Dermis microvascular lymphatic vessel endothelial cell (primary cell): ENCODE results near the gene ECI1. TPM values are rescaled to one million over a fixed set of nuclear protein-coding genes. Genes with fewer than 3 reads are reported as not detected.
"Not testable (repeated sequence)": the region's sequence is repeated elsewhere in the genome, so short reads cannot be mapped to it uniquely, and the experiment has no call there.

ENCODE experiments used
- DNase-seq, 2 donors: peaks; one replicate each; pipeline versions ENCODE4 v3.0.0 to v3.0.0-alpha.2; 2010; ENCODE audit warnings: low read depth in 2 of 2
- total RNA-seq: library from RNA; depleted of rRNA; stranded (reverse); fragments of >200 nt; gene quantifications from 2 replicates; pipeline ENCODE4 v1.2.1, GENCODE V29; 2014

Gene ECI1
- total RNA-seq, 1 donor from 2014 or later, result 31.8 TPM

DNA sequence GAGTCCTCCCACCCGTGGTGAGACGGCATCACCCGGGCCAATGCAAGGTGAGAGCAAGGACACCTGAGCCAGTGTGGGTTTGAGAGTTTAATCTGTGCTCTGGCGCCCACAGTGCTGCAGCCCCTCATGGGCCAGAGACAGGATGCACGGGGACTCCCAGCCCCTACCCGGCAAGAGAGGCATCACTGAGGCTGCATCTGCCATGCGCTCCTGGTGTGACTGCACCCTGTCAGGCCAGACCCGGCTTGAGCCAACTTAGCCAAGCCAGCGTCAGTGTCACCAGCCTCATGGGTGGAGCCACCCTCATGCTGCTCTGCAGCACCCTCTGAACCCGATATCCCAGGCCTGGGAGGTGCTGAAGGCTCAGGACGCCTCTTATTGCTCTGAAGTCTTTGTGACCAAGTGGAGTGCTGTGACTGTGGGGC lies 39.5 kb downstream of the ECI1 start:
- DNase-seq, result no peak

DNA sequence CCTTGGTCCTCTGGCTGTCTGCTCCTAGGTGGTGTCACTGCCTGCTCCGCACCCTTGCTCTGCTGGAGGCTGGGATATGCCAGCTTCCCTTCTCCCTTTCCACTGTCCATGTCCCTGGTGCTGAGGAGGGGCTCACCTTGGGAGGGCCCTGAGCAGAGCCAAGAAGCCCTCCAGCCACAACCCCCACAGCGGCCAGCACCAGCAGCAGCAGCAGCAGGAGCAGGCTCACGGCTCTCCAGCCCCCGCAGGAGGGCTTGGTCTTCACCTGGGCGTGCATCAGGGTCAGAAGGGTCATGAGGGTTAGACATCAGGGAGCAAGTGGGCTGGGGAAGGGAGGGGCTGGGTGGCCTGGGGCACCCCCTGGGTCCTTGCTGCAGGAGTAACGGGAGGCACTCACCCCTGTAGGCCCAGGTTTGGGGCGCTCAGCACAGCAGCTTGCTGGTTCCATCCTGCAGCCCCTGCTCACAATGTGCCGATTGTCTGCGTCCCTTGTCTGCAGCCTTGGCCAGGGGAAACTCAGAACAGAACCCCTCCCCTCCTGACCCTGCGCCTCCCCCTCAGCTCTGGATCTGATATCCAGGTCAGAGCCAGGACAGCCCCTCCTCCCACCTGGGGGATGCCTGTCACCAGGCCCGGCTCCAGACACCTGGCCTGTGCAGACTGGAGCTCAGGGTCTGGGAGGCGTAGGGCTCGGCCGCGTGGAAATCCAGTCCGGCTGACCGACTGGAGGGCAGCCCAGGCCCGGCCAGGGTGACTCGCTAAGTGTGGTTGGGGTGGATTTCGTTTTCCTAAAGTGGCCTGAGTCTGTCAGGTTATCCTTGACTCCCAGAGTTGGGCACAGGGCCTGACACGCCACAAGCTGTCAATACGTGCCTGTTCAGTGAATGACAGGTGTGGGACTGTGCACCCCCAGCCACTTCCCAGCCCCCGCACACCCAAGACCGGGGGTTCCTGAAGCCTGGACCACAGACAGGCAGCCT lies 40.7 kb downstream of the ECI1 start, which contains the start of gene BRICD5:
BRICD5 (minus strand) TSS at position 478 of the 980 bp plus-strand sequence; CDS start at position 448, 30 bp downstream.
- DNase-seq, result no peak

DNA sequence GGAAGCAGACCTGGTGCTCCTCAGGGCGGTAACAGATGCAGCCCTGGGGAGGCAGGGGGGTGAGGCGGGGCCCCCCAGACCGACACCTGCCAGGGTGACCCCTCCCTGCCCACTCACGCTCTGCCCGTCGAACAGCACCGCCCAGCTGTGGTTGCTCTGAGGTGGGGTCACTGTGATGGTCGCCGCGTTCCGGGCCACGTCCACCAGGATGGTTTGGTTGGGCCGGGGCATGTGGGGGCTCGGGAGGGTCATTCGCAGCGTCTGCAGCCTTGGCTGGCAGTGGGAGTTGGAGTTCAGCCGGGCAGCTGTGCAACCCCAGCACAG lies 41.4 kb downstream of the ECI1 start:
- no peak for DNase-seq

DNA sequence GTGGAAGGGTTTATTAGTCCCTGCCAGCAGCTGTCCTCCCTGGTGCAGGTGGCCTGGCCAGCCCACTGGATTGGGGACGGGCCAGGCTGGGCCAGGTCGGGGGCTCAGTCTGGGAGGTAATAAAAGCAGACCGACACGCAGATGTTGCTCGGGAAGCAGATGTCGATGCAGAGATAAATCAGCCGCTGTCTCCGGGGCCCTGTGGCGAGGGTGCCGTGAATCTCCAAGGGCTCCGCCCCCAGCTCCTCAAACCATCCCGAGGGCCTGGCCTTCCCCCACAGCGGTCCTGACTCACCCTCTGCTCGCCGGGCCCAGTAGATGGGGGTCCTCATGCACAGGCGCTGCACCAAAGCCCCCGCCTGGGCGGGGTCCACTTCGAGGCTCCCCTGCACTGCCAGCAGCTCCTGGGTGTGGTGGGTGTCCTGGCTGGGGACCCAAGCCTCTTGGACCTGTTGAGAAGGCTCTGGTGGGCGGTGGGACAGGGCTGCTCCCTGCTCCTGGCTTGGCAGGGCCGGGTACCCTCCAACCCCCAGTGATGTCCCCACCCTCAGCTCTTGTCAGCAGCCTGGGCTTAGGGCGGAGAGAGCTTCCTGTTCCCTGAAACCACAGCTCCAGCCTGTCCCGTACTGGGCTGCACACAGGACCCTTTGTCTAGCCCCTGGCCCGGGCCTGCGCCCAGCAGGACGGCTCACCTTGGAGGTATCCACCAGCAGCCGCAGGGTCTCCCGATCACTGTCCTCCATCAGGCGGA lies 42.0 kb downstream of the ECI1 start:
- no peak for DNase-seq

DNA sequence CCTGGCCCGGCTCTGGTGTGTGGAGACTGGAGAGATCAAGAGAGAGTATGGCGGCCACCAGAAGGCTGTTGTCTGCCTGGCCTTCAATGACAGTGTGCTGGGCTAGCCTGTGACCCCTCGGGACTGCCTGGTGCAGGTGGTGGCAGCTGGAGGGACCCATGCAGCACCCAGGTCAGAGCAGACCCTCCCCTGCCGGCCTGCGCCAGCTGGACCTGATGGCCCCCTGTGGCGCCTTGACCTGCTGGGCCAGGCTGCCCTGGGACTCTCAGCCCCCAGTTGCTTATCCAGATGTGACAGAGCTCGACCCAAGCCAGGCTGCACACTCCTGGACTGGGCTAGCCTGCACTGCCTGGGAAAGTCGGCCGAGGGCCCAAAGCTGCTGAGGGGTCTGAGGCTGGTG lies 42.6 kb downstream of the ECI1 start:
- DNase-seq, result no peak

- DNase-seq, result no peak
Observed at GRCh38 chr16:2208308-2208707, 43.1 kb downstream of the ECI1 start.

GRCh38 chr16:2207872-2208271 lies 43.5 kb downstream of the ECI1 start:
- no peak for DNase-seq

GRCh38 chr16:2206780-2207433 lies 44.5 kb downstream of the ECI1 start:
- no peak for DNase-seq

GRCh38 chr16:2206420-2206779 lies 45.0 kb downstream of the ECI1 start:
- no peak for DNase-seq

DNA sequence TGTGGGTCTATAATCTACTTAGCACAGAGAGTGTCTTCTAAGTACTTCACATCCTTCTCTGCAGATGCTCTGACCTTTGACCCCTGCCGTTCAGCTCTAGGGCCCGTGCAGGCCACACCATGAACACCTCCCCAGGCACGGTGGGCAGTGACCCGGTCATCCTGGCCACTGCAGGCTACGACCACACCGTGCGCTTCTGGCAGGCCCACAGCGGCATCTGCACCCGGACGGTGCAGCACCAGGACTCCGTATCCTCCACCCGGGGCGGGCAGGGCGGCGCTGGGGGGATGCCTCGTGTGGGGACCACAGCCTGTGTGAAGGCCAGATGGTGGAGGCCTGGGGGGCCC lies 45.4 kb downstream of the ECI1 start:
- DNase-seq, result no peak

- DNase-seq, result peak; percentile 64 to 88
Observed at GRCh38 chr16:2205104-2205966, 46.1 kb downstream of the ECI1 start, which contains the start of gene MLST8. MLST8 (plus strand) TSS chr16:2205454; CDS start chr16:2206086, 632 bp downstream.

- no peak for DNase-seq
Observed at GRCh38 chr16:2204416-2205103, 46.8 kb downstream of the ECI1 start.

- not testable (repeated sequence) for DNase-seq
Observed at GRCh38 chr16:2203119-2203688, 48.2 kb downstream of the ECI1 start.

- no peak for DNase-seq
Observed at GRCh38 chr16:2200313-2200712, 51.1 kb downstream of the ECI1 start.

DNA sequence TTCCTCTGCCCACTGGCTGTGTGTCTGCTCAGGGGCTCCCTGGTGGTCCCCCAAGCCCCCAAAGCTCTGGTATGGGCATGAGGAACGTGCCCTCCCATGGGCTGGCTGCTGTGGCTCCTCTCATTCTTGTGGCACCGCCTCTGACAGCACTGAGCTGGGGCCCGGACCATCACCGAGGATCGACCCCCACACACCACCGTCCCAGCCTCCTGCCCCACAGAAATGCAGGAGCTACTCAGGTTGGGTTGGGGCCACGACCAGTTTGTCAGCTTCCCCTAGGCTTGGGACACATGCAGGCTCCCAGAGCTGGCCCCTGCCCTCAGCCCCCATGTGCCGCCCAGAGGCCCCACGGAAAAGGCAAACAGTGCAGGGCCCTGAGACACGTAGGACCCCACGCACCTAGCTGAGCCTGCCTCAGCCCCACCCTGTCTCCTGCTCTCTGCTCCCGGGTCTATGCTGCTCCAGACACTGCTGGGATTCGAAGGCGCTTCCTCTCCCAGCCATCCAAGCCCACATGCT lies 51.7 kb downstream of the ECI1 start:
- no peak for DNase-seq

DNA sequence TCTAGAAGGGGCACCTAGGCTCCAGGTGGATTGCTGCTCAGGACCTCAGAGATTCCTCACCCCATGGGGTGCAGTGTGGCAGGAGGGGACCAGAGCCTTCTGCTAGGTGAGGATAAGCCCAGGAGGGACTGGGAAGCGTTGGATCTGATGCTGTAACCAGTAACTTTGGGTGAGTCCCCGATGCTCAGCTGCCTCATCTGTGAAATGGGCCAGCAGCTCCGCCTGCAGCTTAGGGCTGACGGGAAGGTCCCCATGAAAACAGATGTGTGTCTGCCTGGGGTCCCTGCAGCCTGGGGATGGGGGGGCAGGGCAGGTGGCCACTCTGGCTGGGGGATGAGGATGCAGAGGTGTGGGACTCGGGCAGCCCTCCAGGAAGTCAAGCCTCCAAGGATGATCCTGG lies 52.3 kb downstream of the ECI1 start:
- no peak for DNase-seq

GRCh38 chr16:2198283-2198682 lies 53.1 kb downstream of the ECI1 start:
- no peak for DNase-seq

- no peak for DNase-seq
Observed at GRCh38 chr16:2197765-2198164, 53.6 kb downstream of the ECI1 start.

GRCh38 chr16:2196981-2197511 lies 54.3 kb downstream of the ECI1 start:
- no peak for DNase-seq
